H9 (cell line): ENCODE measurements around the gene MMP2. TPM values are rescaled to one million over a fixed set of nuclear protein-coding genes. Genes with fewer than 3 reads are reported as not detected.

Experiments used
- DNase-seq: peaks from one replicate; pipeline ENCODE4 v3.0.0-alpha.2; 2017
- H2AFZ ChIP-seq: one replicate; pipeline ENCODE4 v1.6.1; 2013; ENCODE audit warnings: mild to moderate bottlenecking, low read length, control low read depth, moderate library complexity
- H2AK5ac ChIP-seq: 2 replicates; pipeline ENCODE4 v1.6.1; 2013; ENCODE audit warnings: low read length, control low read depth, mixed read lengths; ENCODE audit not compliant: insufficient read length
- H2BK120ac ChIP-seq: one replicate; pipeline ENCODE4 v1.6.1; 2013; ENCODE audit warnings: low read depth, mild to moderate bottlenecking, low read length, control low read depth, inconsistent platforms; ENCODE audit not compliant: poor library complexity, severe bottlenecking
- H2BK12ac ChIP-seq: 2 replicates; pipeline ENCODE4 v1.6.1; 2013; ENCODE audit warnings: low read length, control low read depth, mixed read lengths, low read depth; ENCODE audit not compliant: insufficient read length
- H2BK15ac ChIP-seq: 2 replicates; pipeline ENCODE4 v1.6.1; 2013; ENCODE audit warnings: low read depth, low read length, control low read depth
- H2BK20ac ChIP-seq: one replicate; pipeline ENCODE4 v1.6.1; 2013; ENCODE audit warnings: low read depth, mild to moderate bottlenecking, low read length, control low read depth, inconsistent platforms; ENCODE audit not compliant: poor library complexity, severe bottlenecking
- H2BK5ac ChIP-seq: 2 replicates; pipeline ENCODE4 v1.6.1; 2013; ENCODE audit warnings: low read length, control low read depth, mixed read lengths; ENCODE audit not compliant: insufficient read length
- H3K14ac ChIP-seq: 2 replicates; pipeline ENCODE4 v1.6.1; 2013; ENCODE audit warnings: low read length, control low read depth; ENCODE audit not compliant: insufficient read depth
- H3K18ac ChIP-seq: 2 replicates; pipeline ENCODE4 v1.6.1; 2013; ENCODE audit warnings: low read depth, mild to moderate bottlenecking, mixed read lengths, low read length, control low read depth; ENCODE audit not compliant: insufficient read length
- H3K23ac ChIP-seq: 2 replicates; pipeline ENCODE4 v1.6.1; 2013; ENCODE audit warnings: low read length, control low read depth, mixed read lengths, low read depth; ENCODE audit not compliant: insufficient read length
- H3K23me2 ChIP-seq: 2 replicates; pipeline ENCODE4 v1.6.1; 2013; ENCODE audit warnings: low read depth, mild to moderate bottlenecking, mixed read lengths, low read length, control low read depth; ENCODE audit not compliant: insufficient read length, poor library complexity, severe bottlenecking
- H3K27ac ChIP-seq: 2 replicates; pipeline ENCODE4 v1.5.1; 2013; ENCODE audit warnings: low read length, control low read depth, mixed read lengths, low read depth; ENCODE audit not compliant: insufficient read length
- H3K27me3 ChIP-seq: 2 replicates; pipeline ENCODE4 v1.6.1; 2013; ENCODE audit warnings: low read length, control low read depth, inconsistent platforms; ENCODE audit not compliant: insufficient read depth
- H3K4ac ChIP-seq: 2 replicates; pipeline ENCODE4 v1.6.1; 2013; ENCODE audit warnings: low read depth, mild to moderate bottlenecking, control low read depth, inconsistent platforms, low read length, moderate library complexity
- H3K4me1 ChIP-seq: 2 replicates; pipeline ENCODE4 v1.6.1; 2013; ENCODE audit warnings: low read length, control low read depth, inconsistent platforms; ENCODE audit not compliant: insufficient read depth
- H3K4me2 ChIP-seq: 2 replicates; pipeline ENCODE4 v1.6.1; 2013; ENCODE audit warnings: low read length, control low read depth, mixed read lengths; ENCODE audit not compliant: insufficient read length, insufficient read depth
- H3K56ac ChIP-seq: 2 replicates; pipeline ENCODE4 v1.6.1; 2013; ENCODE audit warnings: low read depth, mild to moderate bottlenecking, mixed read lengths, low read length, control low read depth; ENCODE audit not compliant: insufficient read length
- H3K79me1 ChIP-seq: 2 replicates; pipeline ENCODE4 v1.6.1; 2013; ENCODE audit warnings: low read depth, mild to moderate bottlenecking, moderate library complexity, low read length, control low read depth, inconsistent platforms; ENCODE audit not compliant: insufficient read depth, poor library complexity, severe bottlenecking
- H3K79me2 ChIP-seq: 2 replicates; pipeline ENCODE4 v1.6.1; 2013; ENCODE audit warnings: low read length, control low read depth, inconsistent platforms; ENCODE audit not compliant: insufficient read depth
- H3K9ac ChIP-seq: 2 replicates; pipeline ENCODE4 v1.6.1; 2013; ENCODE audit warnings: low read length, control low read depth, mixed read lengths; ENCODE audit not compliant: insufficient read length; ENCODE audit errors: extremely low read depth
- H3K9me3 ChIP-seq: one replicate; pipeline ENCODE4 v1.6.1; 2013; ENCODE audit warnings: low read depth, low read length, inconsistent platforms; ENCODE audit not compliant: control insufficient read depth
- H3T11ph ChIP-seq: one replicate; pipeline ENCODE4 v1.6.1; 2013; ENCODE audit warnings: mild to moderate bottlenecking, low read length, control low read depth, inconsistent platforms
- H4K20me1 ChIP-seq: one replicate; pipeline ENCODE4 v1.6.1; 2013; ENCODE audit not compliant: control insufficient read depth, insufficient read length, insufficient read depth
- H4K5ac ChIP-seq: 2 replicates; pipeline ENCODE4 v1.6.1; 2013; ENCODE audit warnings: low read depth, mild to moderate bottlenecking, mixed read lengths, low read length, control low read depth; ENCODE audit not compliant: insufficient read length
- H4K8ac ChIP-seq: replicated peaks from 2 replicates; pipeline ENCODE4 v1.6.1; 2013; ENCODE audit warnings: low read length, control low read depth, mixed read lengths, low read depth; ENCODE audit not compliant: insufficient read length
- H4K91ac ChIP-seq: 2 replicates; pipeline ENCODE4 v1.6.1; 2013; ENCODE audit warnings: low read depth, mild to moderate bottlenecking, moderate library complexity, mixed read lengths, low read length, control low read depth; ENCODE audit not compliant: insufficient read length
- H3K27ac Mint-ChIP-seq, 3 experiments: 2 replicates in 2 of 3; 3 replicates in 1 of 3; pipeline ENCODE4 v1.8.0; 2020 to 2021; ENCODE audit warnings: mixed read lengths in 3 of 3, mild to moderate bottlenecking in 1 of 3, moderate library complexity in 1 of 3
- H3K27me3 Mint-ChIP-seq: 2 replicates; pipeline ENCODE4 v1.8.0; 2021; ENCODE audit warnings: low read depth, mild to moderate bottlenecking, moderate library complexity, mixed read lengths
- H3K36me3 Mint-ChIP-seq, 3 experiments: 2 replicates in 2 of 3; 3 replicates in 1 of 3; pipeline ENCODE4 v1.8.0; 2020 to 2021; ENCODE audit warnings: low read depth in 3 of 3, mixed read lengths in 3 of 3; ENCODE audit not compliant: insufficient read depth in 1 of 3
- H3K4me1 Mint-ChIP-seq, 2 experiments: 2 replicates each; pipeline ENCODE4 v1.8.0; 2020; ENCODE audit warnings: mixed read lengths in 2 of 2
- H3K4me3 Mint-ChIP-seq, 2 experiments: 2 replicates in 1 of 2; 3 replicates in 1 of 2; pipeline ENCODE4 v1.8.0; 2020 to 2021; ENCODE audit warnings: mild to moderate bottlenecking in 2 of 2, mixed read lengths in 2 of 2, moderate library complexity in 1 of 2
- H3K9me3 Mint-ChIP-seq, 2 experiments: 2 replicates in 1 of 2; 3 replicates in 1 of 2; pipeline ENCODE4 v1.8.0; 2020; ENCODE audit warnings: mild to moderate bottlenecking in 2 of 2, mixed read lengths in 2 of 2, moderate library complexity in 1 of 2
- CTCF ChIP-seq: fragments of 200-600 bp; sonication (generic); conservative IDR thresholded peaks from 3 replicates; pipeline ENCODE4 v1.8.0; 2021; ENCODE audit warnings: antibody characterized with exemption, mild to moderate bottlenecking
- WGBS: extraction: QIAGEN DNeasy Blood & Tissue Kit; methylation state at CpG from one replicate; pipeline ENCODE4 v1.1.7; 2013; ENCODE audit warnings: missing lambda C conversion rate, low lambda C conversion rate, mixed read lengths; ENCODE audit not compliant: insufficient read length; ENCODE audit errors: extremely low coverage; 5-methylcytosine and 5-hydroxymethylcytosine counted together
- total RNA-seq: library from RNA; stranded (reverse); gene quantifications from 2 replicates; pipeline ENCODE4 v1.2.1, GENCODE V29; 2021

Gene MMP2
- total RNA-seq, 1 experiment from 2014 or later = 23.1 TPM

DNA sequence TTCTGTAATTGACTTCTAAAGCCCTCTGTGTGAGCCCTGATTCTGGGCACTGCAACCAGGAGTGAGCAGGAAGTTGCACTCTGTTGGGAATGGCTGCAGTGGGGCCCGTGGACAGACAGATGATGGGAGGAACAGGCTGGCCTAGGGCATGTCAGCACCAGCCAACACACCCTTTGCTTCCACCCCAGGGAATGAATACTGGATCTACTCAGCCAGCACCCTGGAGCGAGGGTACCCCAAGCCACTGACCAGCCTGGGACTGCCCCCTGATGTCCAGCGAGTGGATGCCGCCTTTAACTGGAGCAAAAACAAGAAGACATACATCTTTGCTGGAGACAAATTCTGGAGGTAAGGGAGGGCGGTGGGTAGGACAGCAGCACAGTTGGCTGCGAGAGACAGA, 19.1 kb downstream of the MMP2 start:
- H3K4me3 Mint-ChIP-seq = no peak overlapping the region
- Histone ChIP-seq H3K56ac (no peak overlapping the region), H3K4ac (no peak overlapping the region), H3K79me1 (no peaks in the 10 kb centered on the region), H2AK5ac (no peak overlapping the region), H3K4me1 (peaks cover 6% of the 10 kb centered on the region; the same call in 1 of the 2 replicates), H4K5ac (no peak overlapping the region), H2BK5ac (no peak overlapping the region), H3K18ac (no peak overlapping the region), H3K27me3 (no peaks in the 10 kb centered on the region), H2BK15ac (no peak overlapping the region), H2BK120ac (no peak overlapping the region), H3K4me2 (no peak overlapping the region), H3T11ph (no peak overlapping the region), H4K20me1 (no peaks in the 10 kb centered on the region), H3K79me2 (no peaks in the 10 kb centered on the region), H4K8ac (no peak overlapping the region), H3K23me2 (no peaks in the 10 kb centered on the region), H2BK12ac (no peak overlapping the region), H3K9me3 (no peaks in the 10 kb centered on the region), H2AFZ (no peak overlapping the region), H2BK20ac (no peak overlapping the region), H3K9ac (no peak overlapping the region), H3K27ac (no peak overlapping the region), H3K14ac (no peak overlapping the region), H4K91ac (no peak overlapping the region), H3K23ac (no peak overlapping the region)
- TF ChIP-seq CTCF = no peak
- no peak overlapping the region; a peak in 1 of 7 replicates for H3K27ac Mint-ChIP-seq
- no peak for DNase-seq
- H3K9me3 Mint-ChIP-seq = no peaks in the 10 kb centered on the region
- WGBS = no CpG with 5 or more reads among the region's 6 CpGs
- peaks cover 0 to 6% (median 0%) of the 10 kb centered on the region in 3 experiments; a peak in 2 of 7 replicates for H3K36me3 Mint-ChIP-seq
- H3K4me1 Mint-ChIP-seq = peaks cover 11 to 13% of the 10 kb centered on the region in 2 experiments
- H3K27me3 Mint-ChIP-seq = no peaks in the 10 kb centered on the region
